ENCODE measurements around the gene AMHR2. TPM values are rescaled to one million over a fixed set of nuclear protein-coding genes. Genes with fewer than 3 reads are reported as not detected.

AMHR2 gene
- total and polyA plus RNA-seq, 2 experiments from 2014 or later, result 0.24 TPM; not detected in 1

- peaks cover 21% of the 10 kb centered on the region for H3K4me1 ChIP-seq (ENCODE audit: insufficient read depth)
- no peak for DNase-seq (ENCODE audit: low spot score)
- H3K27ac ChIP-seq (ENCODE audit: low read depth), result peak overlapping the region; percentile 20; the same call in 1 of the 2 replicates
- H3K9me2 ChIP-seq (ENCODE audit: insufficient read depth), result no peaks in the 10 kb centered on the region
- TF ChIP-seq REST (IDR thresholded peaks at IDR 0.05; ENCODE audit: unreplicated experiment) (no peak), POLR2AphosphoS5 (IDR thresholded peaks at IDR 0.05; ENCODE audit: low read depth) (no peak), ETS1 (IDR thresholded peaks at IDR 0.05) (no peak), CREB1 (CRISPR knock-in tag; IDR thresholded peaks at IDR 0.05; ENCODE audit: low read depth) (no peak), ZNF462 (CRISPR knock-in tag; IDR thresholded peaks at IDR 0.05) (no peak), JUNB (IDR thresholded peaks at IDR 0.05; ENCODE audit: unreplicated experiment) (no peak), EZH2phosphoT487 (IDR thresholded peaks at IDR 0.05; ENCODE audit: unreplicated experiment) (no peak), CTCF (conservative IDR thresholded peaks at IDR 0.05; ENCODE audit: low read depth in 2 of 2) (no peak), EZH2 (IDR thresholded peaks at IDR 0.05; ENCODE audit: low read depth, unreplicated experiment) (no peak), STAT1 (IDR thresholded peaks at IDR 0.05; ENCODE audit: unreplicated experiment) (no peak), ZNF114 (CRISPR knock-in tag; IDR thresholded peaks at IDR 0.05) (no peak)
- H3K27me3 ChIP-seq (ENCODE audit: insufficient read depth), result no peaks in the 10 kb centered on the region
- H3K4me2 ChIP-seq, result no peak overlapping the region
- H3K4me1 Mint-ChIP-seq, result peaks cover 44% of the 10 kb centered on the region
- no peak overlapping the region for H2AFZ ChIP-seq
- peaks cover 44% of the 10 kb centered on the region for H3F3A ChIP-seq (replicated peaks; ENCODE audit: low read depth)
- no peaks in the 10 kb centered on the region for H3K9me3 Mint-ChIP-seq
- peaks cover 73% of the 10 kb centered on the region for H4K20me1 ChIP-seq (replicated peaks; ENCODE audit: insufficient read depth)
- no peak overlapping the region for H3K4me3 Mint-ChIP-seq
- H3K36me3 Mint-ChIP-seq (ENCODE audit: low read depth), result peaks cover 100% of the 10 kb centered on the region
- peaks cover 66% of the 10 kb centered on the region for H3K79me2 ChIP-seq (replicated peaks; ENCODE audit: insufficient read depth)
- no peak for ATAC-seq
- peaks cover 2% of the 10 kb centered on the region for H3K27me3 Mint-ChIP-seq (ENCODE audit: insufficient read depth, low read depth, poor library complexity)
- no peak overlapping the region for H3K4me3 ChIP-seq
- H3K36me3 ChIP-seq (ENCODE audit: insufficient read depth), result peaks cover 89% of the 10 kb centered on the region
- no peak overlapping the region for H3K27ac Mint-ChIP-seq
Measured at GRCh38 chr12:53472056-53472582, 48.5 kb downstream of the AMHR2 start.
